Activated naive CD8-positive, alpha-beta T cell treated with anti-CD3 and anti-CD28 coated beads, Interleukin-2, amount 10 ng/mL, durations not matched to agents 7 days and 5 days (primary cell): Measurements from ENCODE around the gene TNFAIP3. TPM values are rescaled to one million over a fixed set of nuclear protein-coding genes. Genes with fewer than 3 reads are reported as not detected.
A peak's percentile ranks its signal among the peaks of the same experiment; 100 is the strongest.

Experiments
- ATAC-seq: fragments of 150-1000 bp; cut with Tn5 transposase; one replicate; pipeline ENCODE4 v1.10.0; 2021; ENCODE audit warnings: low read depth, moderate library complexity
- POLR2A ChIA-PET: fragments of 350-600 bp; sonication (Branson Sonifier 250); formaldehyde crosslinking; loops from one replicate; lab custom pipeline; 2021; ENCODE audit warnings: antibody characterized with exemption; lab: Charles Lee
- DNase-seq: peaks from one replicate; pipeline ENCODE4 v3.0.0; 2021
- H3K27ac Mint-ChIP-seq: one replicate; pipeline ENCODE4 v1.8.0; 2022; ENCODE audit warnings: mild to moderate bottlenecking, mixed read lengths
- H3K27me3 Mint-ChIP-seq: one replicate; pipeline ENCODE4 v1.8.0; 2022; ENCODE audit warnings: mild to moderate bottlenecking, moderate library complexity, mixed read lengths
- H3K36me3 Mint-ChIP-seq: one replicate; pipeline ENCODE4 v1.8.0; 2021; ENCODE audit warnings: mild to moderate bottlenecking, mixed read lengths
- H3K4me1 Mint-ChIP-seq: one replicate; pipeline ENCODE4 v1.8.0; 2021; ENCODE audit warnings: mixed read lengths
- H3K4me3 Mint-ChIP-seq: one replicate; pipeline ENCODE4 v1.8.0; 2022; ENCODE audit warnings: mild to moderate bottlenecking, moderate library complexity, mixed read lengths
- H3K9me3 Mint-ChIP-seq: one replicate; pipeline ENCODE4 v1.8.0; 2021; ENCODE audit warnings: mixed read lengths
- total RNA-seq, 2 experiments: library from RNA; stranded (reverse); gene quantifications; one replicate each; pipeline ENCODE4 v1.2.3, GENCODE V29; 2021

The TNFAIP3 gene
- total RNA-seq, 2 experiments from 2014 or later: 88.6 to 89.5 TPM

DNA sequence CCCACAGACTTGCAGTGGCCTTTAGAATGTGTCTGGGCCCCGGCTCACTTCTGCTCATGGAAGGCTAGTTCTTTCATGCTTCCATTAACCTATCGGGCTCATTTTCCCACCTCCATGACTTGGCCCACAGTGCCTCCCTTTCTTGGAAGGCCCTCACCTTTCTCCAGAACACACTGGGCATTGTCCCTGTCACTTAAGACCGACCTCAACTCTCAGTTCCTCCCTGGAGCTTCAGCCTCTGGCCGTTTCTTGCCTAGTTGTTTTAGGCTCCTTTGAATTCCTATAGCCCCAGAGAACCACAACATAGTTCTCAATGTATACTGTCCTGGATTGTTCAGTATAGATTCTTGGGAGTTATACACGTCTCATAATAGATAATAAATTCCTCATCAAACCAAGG lies 19.3 kb upstream of the TNFAIP3 start:
- DNase-seq (no peak), ATAC-seq (no peak)
- Mint-ChIP-seq H3K4me3 (no peak overlapping the region), H3K9me3 (peaks cover 8% of the 10 kb centered on the region), H3K36me3 (peaks cover 5% of the 10 kb centered on the region), H3K4me1 (peaks cover 3% of the 10 kb centered on the region), H3K27ac (no peak overlapping the region), H3K27me3 (no peaks in the 10 kb centered on the region)
- POLR2A ChIA-PET: interaction anchor here (0.6 kb wide), 1 partner anchor 9 kb away, joined by 5 read pairs; no protein-coding TSS in a partner anchor

- Mint-ChIP-seq H3K27me3 (no peaks in the 10 kb centered on the region), H3K9me3 (peaks cover 2% of the 10 kb centered on the region), H3K4me3 (no peak overlapping the region), H3K4me1 (peaks cover 3% of the 10 kb centered on the region), H3K36me3 (no peaks in the 10 kb centered on the region), H3K27ac (no peak overlapping the region)
- POLR2A ChIA-PET: interaction anchor here (0.7 kb wide), 1 partner anchor 141 kb away, joined by 3 read pairs; no protein-coding TSS in a partner anchor
- no peak for ATAC-seq
- DNase-seq: no peak
Observed at GRCh38 chr6:137848672-137849071, 18.4 kb upstream of the TNFAIP3 start.

- H3K27me3 Mint-ChIP-seq: no peaks in the 10 kb centered on the region
- no peak for ATAC-seq
Observed at GRCh38 chr6:137849181-137849980, 17.7 kb upstream of the TNFAIP3 start.

GRCh38 chr6:137849981-137850714 lies 16.9 kb upstream of the TNFAIP3 start:
- Mint-ChIP-seq H3K27ac (no peak overlapping the region), H3K4me3 (no peak overlapping the region), H3K36me3 (no peaks in the 10 kb centered on the region), H3K27me3 (no peaks in the 10 kb centered on the region), H3K4me1 (peaks cover 3% of the 10 kb centered on the region), H3K9me3 (no peaks in the 10 kb centered on the region)
- POLR2A ChIA-PET: interaction anchor here (0.7 kb wide), 1 partner anchor 18 kb away, joined by 3 read pairs; no protein-coding TSS in a partner anchor
- ATAC-seq (no peak), DNase-seq (no peak)

More at GRCh38 chr6:137849181-137849980, 17.7 kb upstream of the TNFAIP3 start:
- Mint-ChIP-seq H3K36me3 (no peaks in the 10 kb centered on the region), H3K4me1 (peaks cover 3% of the 10 kb centered on the region), H3K9me3 (no peaks in the 10 kb centered on the region), H3K27ac (no peak overlapping the region), H3K4me3 (no peak overlapping the region)
- POLR2A ChIA-PET: interaction anchor here (0.7 kb wide), 1 partner anchor 19 kb away, joined by 3 read pairs; no protein-coding TSS in a partner anchor
- DNase-seq: no peak

- Mint-ChIP-seq H3K36me3 (peaks cover 3% of the 10 kb centered on the region), H3K27me3 (no peaks in the 10 kb centered on the region), H3K27ac (no peak overlapping the region), H3K4me1 (peaks cover 3% of the 10 kb centered on the region), H3K4me3 (no peak overlapping the region), H3K9me3 (peaks cover 2% of the 10 kb centered on the region)
- ATAC-seq (no peak), DNase-seq (no peak)
- POLR2A ChIA-PET: no interaction called here
Observed at GRCh38 chr6:137850816-137851602, 16.1 kb upstream of the TNFAIP3 start.

GRCh38 chr6:137851669-137852068 lies 15.4 kb upstream of the TNFAIP3 start:
- Mint-ChIP-seq H3K36me3 (peaks cover 7% of the 10 kb centered on the region), H3K27ac (no peak overlapping the region), H3K27me3 (no peaks in the 10 kb centered on the region), H3K4me1 (peaks cover 3% of the 10 kb centered on the region), H3K9me3 (peaks cover 5% of the 10 kb centered on the region), H3K4me3 (no peak overlapping the region)
- DNase-seq (no peak), ATAC-seq (no peak)
- POLR2A ChIA-PET: no interaction called here

DNA sequence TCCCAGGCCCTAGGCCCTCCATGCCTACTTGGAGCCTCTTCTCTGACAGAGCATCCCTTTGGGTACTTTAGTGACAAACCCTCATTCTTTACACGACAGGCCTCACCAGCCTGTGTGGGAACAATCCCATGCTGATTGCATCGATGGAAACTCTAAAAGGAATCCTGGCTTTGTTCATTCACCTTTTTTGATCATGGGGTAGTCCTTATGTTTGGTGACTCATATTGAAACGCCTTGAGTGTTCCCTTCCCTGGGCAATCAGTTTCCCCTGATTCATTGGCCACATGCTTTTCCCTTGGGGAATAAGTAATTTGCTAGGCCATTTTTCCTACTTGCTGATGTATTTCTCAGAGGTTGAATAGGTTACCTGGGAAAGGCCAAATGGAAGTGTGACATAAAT lies 14.7 kb upstream of the TNFAIP3 start:
- no peaks in the 10 kb centered on the region for H3K27me3 Mint-ChIP-seq
- DNase-seq (no peak), ATAC-seq (no peak)
- H3K36me3 Mint-ChIP-seq: peaks cover 7% of the 10 kb centered on the region
- peaks cover 5% of the 10 kb centered on the region for H3K9me3 Mint-ChIP-seq
- peaks cover 3% of the 10 kb centered on the region for H3K4me1 Mint-ChIP-seq
- POLR2A ChIA-PET: no interaction called here
- H3K27ac Mint-ChIP-seq: no peak overlapping the region
- H3K4me3 Mint-ChIP-seq: no peak overlapping the region

DNA sequence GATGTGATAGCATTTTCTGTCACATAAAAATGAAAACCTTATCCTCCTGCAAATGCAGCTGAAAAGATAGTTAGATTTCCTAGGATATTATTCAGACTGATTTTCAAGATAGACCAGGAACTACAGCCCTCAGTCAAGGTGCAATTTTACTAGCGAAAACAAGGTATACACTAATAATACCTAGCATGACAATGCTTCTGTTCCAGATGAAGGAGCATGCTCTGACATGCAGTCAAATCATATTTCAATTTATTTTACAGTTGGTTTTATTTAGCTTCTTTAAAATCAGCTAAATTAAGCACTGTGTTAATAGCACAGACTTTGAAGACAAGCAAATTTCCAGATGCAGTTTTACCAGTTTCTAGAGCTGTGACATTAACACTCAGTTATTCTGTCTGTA lies 14.2 kb upstream of the TNFAIP3 start:
- H3K36me3 Mint-ChIP-seq: peaks cover 12% of the 10 kb centered on the region
- peaks cover 3% of the 10 kb centered on the region for H3K4me1 Mint-ChIP-seq
- no peaks in the 10 kb centered on the region for H3K27me3 Mint-ChIP-seq
- POLR2A ChIA-PET: no interaction called here
- H3K9me3 Mint-ChIP-seq: peaks cover 6% of the 10 kb centered on the region
- ATAC-seq (no peak), DNase-seq (no peak)
- H3K27ac Mint-ChIP-seq: no peak overlapping the region
- H3K4me3 Mint-ChIP-seq: no peak overlapping the region

GRCh38 chr6:137853569-137854213 lies 13.4 kb upstream of the TNFAIP3 start:
- Mint-ChIP-seq H3K4me1 (peaks cover 3% of the 10 kb centered on the region), H3K27me3 (no peaks in the 10 kb centered on the region), H3K27ac (no peak overlapping the region), H3K4me3 (no peak overlapping the region), H3K36me3 (peaks cover 16% of the 10 kb centered on the region), H3K9me3 (peaks cover 6% of the 10 kb centered on the region)
- DNase-seq (no peak), ATAC-seq (no peak)
- POLR2A ChIA-PET: no interaction called here

- H3K36me3 Mint-ChIP-seq: peaks cover 22% of the 10 kb centered on the region
- DNase-seq (no peak), ATAC-seq (no peak)
- no peak overlapping the region for H3K27ac Mint-ChIP-seq
- peaks cover 3% of the 10 kb centered on the region for H3K4me1 Mint-ChIP-seq
- H3K9me3 Mint-ChIP-seq: peaks cover 6% of the 10 kb centered on the region
- POLR2A ChIA-PET: no interaction called here
- no peak overlapping the region for H3K4me3 Mint-ChIP-seq
- H3K27me3 Mint-ChIP-seq: no peaks in the 10 kb centered on the region
Observed at GRCh38 chr6:137856138-137856898, 10.7 kb upstream of the TNFAIP3 start.

DNA sequence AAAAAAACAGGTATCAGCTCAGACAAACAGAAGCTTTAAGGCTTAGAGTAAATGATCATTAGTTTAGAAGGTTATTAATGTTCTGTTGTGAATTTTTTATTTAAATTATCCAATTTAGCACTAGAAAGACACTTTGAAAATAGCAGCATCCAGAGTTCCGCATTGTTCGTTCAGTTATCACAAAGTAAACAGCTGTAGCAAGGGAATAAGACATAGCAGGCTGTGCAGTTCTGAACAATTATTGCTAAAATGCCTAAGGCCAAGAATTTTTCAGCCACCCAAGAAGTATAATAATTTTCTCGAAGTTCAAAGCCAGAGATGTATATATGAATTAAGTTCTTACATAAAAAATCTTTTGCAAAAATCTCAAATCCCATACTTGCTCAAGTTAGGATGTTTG lies 8.0 kb upstream of the TNFAIP3 start:
- peaks cover 22% of the 10 kb centered on the region for H3K36me3 Mint-ChIP-seq

DNA sequence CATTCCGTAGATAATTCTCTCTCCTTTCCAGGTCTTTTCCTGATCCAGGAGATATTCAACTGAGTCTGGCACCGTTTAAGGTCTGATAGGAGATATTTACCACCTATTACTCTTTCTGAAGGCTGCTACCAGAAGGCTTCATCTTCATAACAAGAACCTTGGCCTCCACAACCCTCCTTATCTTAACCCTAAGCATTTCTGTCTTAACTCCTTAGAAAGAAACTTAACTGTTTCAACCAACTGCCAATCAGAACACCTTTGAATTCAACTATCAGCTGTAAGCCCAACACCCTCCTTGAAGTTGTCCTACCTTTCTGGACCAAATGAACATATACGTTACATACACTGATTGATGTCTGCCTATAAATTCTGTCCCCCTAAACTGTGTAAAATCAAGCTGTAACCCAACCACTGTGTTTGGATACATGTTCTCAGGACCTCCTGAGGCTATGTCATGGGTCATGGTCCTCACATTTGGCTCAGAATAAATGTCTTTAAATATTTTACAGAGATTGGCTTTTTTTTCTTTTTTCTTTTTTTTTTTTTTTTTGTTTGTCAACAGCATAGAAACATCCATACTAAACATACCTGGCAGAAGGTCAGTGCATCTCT lies 6.6 kb upstream of the TNFAIP3 start:
- no peak for DNase-seq
- H3K9me3 Mint-ChIP-seq: peaks cover 6% of the 10 kb centered on the region
- POLR2A ChIA-PET: no interaction called here
- peaks cover 26% of the 10 kb centered on the region for H3K36me3 Mint-ChIP-seq
- H3K27me3 Mint-ChIP-seq: no peaks in the 10 kb centered on the region
- H3K4me3 Mint-ChIP-seq: no peak overlapping the region
- H3K27ac Mint-ChIP-seq: peak overlapping the region; percentile 1
- ATAC-seq: no peak
- H3K4me1 Mint-ChIP-seq: peaks cover 6% of the 10 kb centered on the region

More for the DNA sequence above, 8.0 kb upstream of the TNFAIP3 start:
- no peaks in the 10 kb centered on the region for H3K27me3 Mint-ChIP-seq
- ATAC-seq (no peak), DNase-seq (no peak)
- peaks cover 5% of the 10 kb centered on the region for H3K4me1 Mint-ChIP-seq
- no peak overlapping the region for H3K27ac Mint-ChIP-seq
- POLR2A ChIA-PET: no interaction called here
- H3K9me3 Mint-ChIP-seq: peaks cover 6% of the 10 kb centered on the region
- no peak overlapping the region for H3K4me3 Mint-ChIP-seq
